ENCODE data around the gene TSEN15.

- no peak for TF ChIP-seq POLR2A (IDR thresholded peaks at IDR 0.05)
- TF ChIP-seq CTCF (IDR thresholded peaks at IDR 0.05) = no peak
These were observed 32.9 kb upstream of the TSEN15 start for GRCh38 chr1:184018622-184019021.
